Effector memory CD4-positive, alpha-beta T cell (primary cell): ENCODE results near the gene TRABD2B.

ENCODE experiments used
- DNase-seq, 3 donors: peaks; one replicate each; pipeline ENCODE4 v3.0.0-alpha.2; 2020
- H3K27ac ChIP-seq: 2 replicates; pipeline ENCODE4 v1.7.0; 2013; ENCODE audit warnings: mild to moderate bottlenecking, low read length, moderate library complexity; ENCODE audit not compliant: insufficient read depth, poor library complexity, severe bottlenecking
- H3K27me3 ChIP-seq: replicated peaks from 2 replicates; pipeline ENCODE4 v1.7.0; 2013; ENCODE audit warnings: mild to moderate bottlenecking, low read length; ENCODE audit not compliant: insufficient read depth, control insufficient read depth, poor library complexity, severe bottlenecking
- H3K36me3 ChIP-seq: 2 replicates; pipeline ENCODE4 v1.7.0; 2013; ENCODE audit warnings: mild to moderate bottlenecking, low read length, moderate library complexity; ENCODE audit not compliant: control insufficient read depth, insufficient read depth
- H3K4me1 ChIP-seq: 2 replicates; pipeline ENCODE4 v1.7.0; 2013; ENCODE audit warnings: low read length, mild to moderate bottlenecking; ENCODE audit not compliant: control insufficient read depth, insufficient read depth, poor library complexity, severe bottlenecking
- H3K4me3 ChIP-seq: 2 replicates; pipeline ENCODE4 v1.7.0; 2013; ENCODE audit warnings: low read length, low read depth, mild to moderate bottlenecking; ENCODE audit not compliant: insufficient read depth, poor library complexity, severe bottlenecking
- H3K9me3 ChIP-seq: 2 replicates; pipeline ENCODE4 v1.7.0; 2013; ENCODE audit warnings: mild to moderate bottlenecking, low read length, moderate library complexity; ENCODE audit not compliant: control insufficient read depth

The TRABD2B gene

DNA sequence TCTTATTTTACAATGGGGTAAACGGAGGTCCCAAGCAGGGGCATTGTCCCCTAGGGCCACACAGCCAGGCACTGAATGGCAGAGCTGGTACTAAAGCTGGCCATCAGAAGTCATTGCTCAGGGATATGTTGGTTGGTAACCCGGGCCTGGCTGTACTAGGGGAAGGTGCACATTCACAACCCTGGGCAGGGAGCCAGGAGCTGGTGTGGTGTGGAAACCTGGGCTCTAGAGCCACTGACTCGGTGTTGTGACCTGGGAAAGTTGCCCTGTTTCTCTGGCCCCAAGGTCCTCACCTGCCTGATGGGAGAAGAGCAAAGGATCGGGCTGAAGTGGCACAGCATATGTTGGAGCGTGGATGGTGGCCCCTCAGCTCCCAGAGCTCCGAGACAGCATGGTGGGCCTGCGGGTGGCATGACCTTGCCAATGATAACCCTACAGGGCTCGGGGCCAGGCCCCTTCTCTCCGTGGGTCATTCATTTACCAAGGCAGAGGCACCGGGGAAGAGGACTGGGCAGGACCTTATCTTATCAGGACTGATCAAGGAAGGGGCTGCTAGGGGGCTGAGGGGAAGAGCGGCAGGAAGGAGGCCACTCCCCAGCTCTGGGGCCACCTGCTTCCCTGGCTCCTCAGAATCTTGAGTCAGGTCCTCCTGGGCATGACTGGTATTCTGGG lies 274.1 kb downstream of the TRABD2B start:
- no peak for DNase-seq
- Histone ChIP-seq H3K4me1 (peaks cover 4% of the 10 kb centered on the region), H3K36me3 (no peaks in the 10 kb centered on the region), H3K27ac (no peak overlapping the region), H3K9me3 (no peaks in the 10 kb centered on the region), H3K27me3 (peaks cover 10% of the 10 kb centered on the region), H3K4me3 (no peak overlapping the region)

DNA sequence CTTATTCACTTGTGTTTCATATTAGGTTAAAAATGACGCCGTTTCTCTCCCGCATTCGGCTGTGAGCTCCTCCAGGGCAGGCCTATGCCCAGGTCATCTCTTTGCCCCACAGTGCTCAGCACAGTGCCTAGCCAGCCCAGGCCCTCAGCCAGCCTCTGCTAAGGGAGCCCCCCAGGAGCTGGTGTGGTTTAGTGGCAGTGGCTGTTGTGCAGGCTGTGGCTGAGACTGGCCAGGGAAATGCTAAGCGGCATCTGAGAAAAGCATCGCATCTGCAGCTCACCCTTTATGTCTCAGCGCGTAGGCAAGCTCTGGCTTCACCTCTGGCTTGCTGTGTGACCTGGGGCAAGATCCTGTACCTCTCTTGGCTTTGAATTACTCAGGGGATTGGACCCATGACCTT lies 275.1 kb downstream of the TRABD2B start:
- Histone ChIP-seq H3K27me3 (peaks cover 10% of the 10 kb centered on the region), H3K36me3 (no peaks in the 10 kb centered on the region), H3K4me1 (peaks cover 4% of the 10 kb centered on the region), H3K27ac (no peak overlapping the region), H3K9me3 (no peaks in the 10 kb centered on the region), H3K4me3 (no peak overlapping the region)
- no peak for DNase-seq

DNA sequence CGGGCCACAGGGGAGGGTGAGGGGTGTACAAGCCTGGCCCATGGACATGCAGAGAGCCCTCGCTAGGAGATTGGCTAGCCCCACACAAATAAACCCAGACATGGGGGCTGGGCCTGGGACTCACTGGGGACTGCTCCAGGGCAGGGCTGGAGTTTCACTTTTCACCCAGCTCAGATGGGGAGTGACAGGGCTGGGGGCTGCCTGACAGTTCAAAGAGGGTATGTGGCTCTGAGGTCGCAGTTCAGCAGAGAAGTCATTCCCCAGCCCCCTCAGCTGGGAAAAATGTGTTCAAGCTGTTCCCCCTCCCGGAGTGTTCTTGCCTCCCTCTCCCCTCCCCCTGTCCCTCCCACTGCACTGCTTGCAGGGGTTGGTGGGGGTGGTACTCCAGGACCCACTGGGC lies 277.1 kb downstream of the TRABD2B start:
- no peaks in the 10 kb centered on the region for H3K4me1 ChIP-seq
- no peak overlapping the region for H3K4me3 ChIP-seq
- H3K9me3 ChIP-seq = no peaks in the 10 kb centered on the region
- H3K36me3 ChIP-seq = no peaks in the 10 kb centered on the region
- no peak overlapping the region for H3K27ac ChIP-seq
- peaks cover 10% of the 10 kb centered on the region for H3K27me3 ChIP-seq
- no peak for DNase-seq

DNA sequence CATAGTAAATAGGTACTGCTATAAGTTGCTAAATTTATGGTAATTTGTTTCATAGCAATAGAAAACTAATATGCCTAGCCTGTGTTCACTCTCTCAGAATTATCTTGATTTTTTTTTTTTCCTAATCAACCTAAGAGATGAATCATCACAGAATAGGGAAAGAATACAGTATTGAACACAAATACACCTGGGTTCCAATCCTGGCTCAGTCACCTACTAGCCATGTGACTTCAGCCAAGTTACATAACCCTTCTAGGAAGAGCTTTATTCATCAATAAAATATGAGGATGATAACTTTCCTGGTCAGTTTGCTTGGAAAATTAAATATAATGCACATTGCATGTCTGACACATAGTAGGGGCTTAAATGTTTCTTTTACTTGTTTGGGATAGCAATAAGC lies 279.8 kb downstream of the TRABD2B start:
- DNase-seq = no peak
- Histone ChIP-seq H3K27me3 (peaks cover under 1% of the 10 kb centered on the region), H3K27ac (no peak overlapping the region), H3K9me3 (no peaks in the 10 kb centered on the region), H3K4me3 (no peak overlapping the region), H3K36me3 (no peaks in the 10 kb centered on the region), H3K4me1 (no peaks in the 10 kb centered on the region)

DNA sequence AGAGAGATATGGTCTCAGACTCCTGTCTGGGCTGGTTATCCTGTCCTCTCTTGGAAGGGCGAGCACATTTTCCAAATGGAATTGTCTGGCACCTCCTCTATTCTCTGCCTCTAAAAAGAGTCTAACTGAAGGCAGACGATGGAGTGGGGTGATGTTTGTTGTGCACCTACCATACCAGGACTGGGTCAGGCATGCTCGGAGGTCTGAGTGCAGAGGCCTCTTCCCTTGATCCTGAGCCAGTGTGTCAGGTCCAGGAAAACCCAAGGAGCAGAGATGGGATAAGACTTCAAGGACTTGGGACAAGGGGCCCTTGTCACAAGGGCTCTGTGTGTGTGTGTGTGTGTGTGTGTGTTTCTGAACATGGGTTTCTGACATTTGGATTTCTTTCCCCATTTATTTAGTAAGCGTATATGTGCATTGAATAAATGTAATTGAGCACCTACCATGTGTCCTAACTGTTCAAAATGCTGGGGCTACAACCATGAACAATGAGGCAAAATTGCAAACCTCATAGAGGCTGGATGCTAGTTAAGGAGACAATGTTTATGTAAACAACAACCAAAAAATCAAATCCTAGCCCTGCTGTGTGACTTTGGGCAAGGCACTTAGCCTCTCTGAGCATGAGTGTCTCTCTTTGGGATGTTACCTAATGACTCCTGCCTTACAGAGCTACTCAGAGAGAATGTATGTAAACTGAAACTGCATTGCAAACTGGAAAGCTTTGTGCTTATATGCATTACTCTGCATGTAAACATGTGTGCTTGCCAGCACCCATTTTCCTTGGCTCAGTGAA lies 283.0 kb downstream of the TRABD2B start:
- Histone ChIP-seq H3K36me3 (no peaks in the 10 kb centered on the region), H3K4me3 (no peak overlapping the region), H3K9me3 (no peaks in the 10 kb centered on the region), H3K27me3 (peaks cover 30% of the 10 kb centered on the region), H3K27ac (no peak overlapping the region), H3K4me1 (peaks cover 16% of the 10 kb centered on the region)
- no peak for DNase-seq

DNA sequence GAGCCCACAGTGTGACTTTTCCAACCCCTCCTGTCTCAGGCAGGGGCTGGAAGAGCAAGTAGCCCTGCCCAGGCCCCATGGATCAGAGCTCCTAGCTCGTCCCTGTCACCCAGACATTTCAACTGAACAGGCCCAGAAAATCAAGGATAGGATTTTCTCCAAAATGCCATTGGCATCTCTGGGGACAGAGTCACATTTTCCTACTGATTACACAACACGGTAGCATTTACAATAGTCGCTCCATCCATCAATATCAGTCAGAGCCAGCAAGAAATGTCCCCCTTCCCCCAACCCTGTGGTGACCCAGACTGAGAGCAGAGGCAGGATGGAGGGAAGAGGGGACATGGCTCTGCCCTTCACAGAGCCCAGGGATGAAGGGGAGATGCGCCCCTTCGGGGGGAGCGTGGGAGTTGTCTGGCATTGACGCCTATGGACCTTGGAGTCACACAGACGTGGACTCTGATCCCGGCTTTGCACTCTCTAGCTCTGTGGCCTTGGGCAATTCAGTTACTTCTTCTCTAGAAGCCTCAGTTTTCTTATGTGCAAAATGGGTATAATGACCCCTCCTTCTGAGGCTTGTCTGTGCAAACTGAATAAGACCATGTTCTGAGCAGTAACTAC lies 283.7 kb downstream of the TRABD2B start:
- peaks cover 37% of the 10 kb centered on the region for H3K27me3 ChIP-seq

DNA sequence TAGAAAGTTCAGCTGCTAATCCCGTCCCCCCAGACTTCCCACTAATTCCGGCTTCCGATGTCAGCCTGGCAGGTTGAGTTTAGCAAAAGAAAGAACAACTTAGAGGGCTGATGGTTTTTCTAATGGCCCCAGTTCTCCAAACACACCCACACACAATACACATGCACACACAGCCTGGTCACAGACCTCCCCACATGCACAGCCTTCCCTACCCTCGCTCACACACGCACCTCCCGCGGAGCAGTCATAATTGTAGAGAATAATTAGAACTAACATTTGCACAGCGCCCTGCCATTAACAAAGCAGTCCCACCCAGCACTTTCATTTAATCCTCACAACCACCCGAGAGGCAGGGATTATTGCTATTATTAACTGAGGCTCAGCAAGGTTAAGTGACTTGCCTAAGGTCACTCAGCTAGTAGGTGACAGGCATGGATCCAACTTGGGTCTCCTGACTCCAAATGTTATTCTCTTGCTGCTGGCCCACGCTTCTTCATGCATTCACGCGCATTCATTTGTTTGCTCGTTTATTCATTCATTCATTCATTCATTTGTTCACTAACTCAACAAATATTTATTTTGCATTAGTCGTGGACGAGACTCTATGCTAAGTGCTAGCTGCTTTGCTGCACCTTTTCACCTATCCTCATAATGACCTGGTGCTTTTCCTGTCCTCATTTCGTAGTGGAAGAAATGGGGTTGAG lies 284.4 kb downstream of the TRABD2B start:
- Histone ChIP-seq H3K36me3 (no peaks in the 10 kb centered on the region), H3K27ac (no peak overlapping the region), H3K4me1 (peaks cover 21% of the 10 kb centered on the region), H3K9me3 (no peaks in the 10 kb centered on the region), H3K27me3 (peaks cover 44% of the 10 kb centered on the region), H3K4me3 (no peak overlapping the region)
- no peak for DNase-seq

More for the DNA sequence above, 283.7 kb downstream of the TRABD2B start:
- Histone ChIP-seq H3K9me3 (no peaks in the 10 kb centered on the region), H3K36me3 (no peaks in the 10 kb centered on the region), H3K27ac (no peak overlapping the region), H3K4me1 (peaks cover 21% of the 10 kb centered on the region), H3K4me3 (no peak overlapping the region)
- no peak for DNase-seq

DNA sequence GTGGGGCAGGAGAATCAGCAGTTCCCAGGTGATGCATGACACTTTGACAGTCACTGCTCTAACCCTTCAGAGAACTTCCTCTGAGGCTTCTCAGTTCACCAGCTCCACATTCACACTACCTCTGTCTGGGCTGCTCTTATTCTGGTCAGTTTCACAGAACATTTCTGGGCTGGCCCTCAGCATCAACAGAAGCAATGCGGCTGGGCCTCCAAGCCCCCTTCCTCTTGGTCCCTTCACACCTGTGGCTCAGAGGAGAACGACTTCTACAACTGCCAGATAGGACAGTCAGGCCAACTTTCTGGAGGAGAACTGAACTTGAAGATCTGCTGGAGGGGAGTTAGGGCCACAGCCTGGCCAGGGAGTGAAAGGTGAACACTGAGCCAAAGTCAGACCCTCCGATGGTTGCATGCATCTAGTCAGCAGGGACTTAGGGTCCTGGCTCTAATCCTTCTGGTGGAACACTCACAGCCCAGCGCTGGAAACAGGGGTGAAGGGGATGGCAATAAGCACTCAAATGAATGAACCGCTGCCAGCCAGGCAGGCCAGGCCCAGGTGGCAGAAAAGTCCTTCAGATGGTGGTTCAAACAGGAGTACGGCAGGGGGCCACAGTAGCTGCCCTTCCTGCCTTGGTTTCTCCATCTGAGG lies 285.2 kb downstream of the TRABD2B start:
- H3K36me3 ChIP-seq = no peaks in the 10 kb centered on the region
- no peak for DNase-seq
- no peak overlapping the region for H3K4me3 ChIP-seq
- no peak overlapping the region for H3K27ac ChIP-seq
- peaks cover 21% of the 10 kb centered on the region for H3K4me1 ChIP-seq
- peaks cover 44% of the 10 kb centered on the region for H3K27me3 ChIP-seq
- no peaks in the 10 kb centered on the region for H3K9me3 ChIP-seq

DNA sequence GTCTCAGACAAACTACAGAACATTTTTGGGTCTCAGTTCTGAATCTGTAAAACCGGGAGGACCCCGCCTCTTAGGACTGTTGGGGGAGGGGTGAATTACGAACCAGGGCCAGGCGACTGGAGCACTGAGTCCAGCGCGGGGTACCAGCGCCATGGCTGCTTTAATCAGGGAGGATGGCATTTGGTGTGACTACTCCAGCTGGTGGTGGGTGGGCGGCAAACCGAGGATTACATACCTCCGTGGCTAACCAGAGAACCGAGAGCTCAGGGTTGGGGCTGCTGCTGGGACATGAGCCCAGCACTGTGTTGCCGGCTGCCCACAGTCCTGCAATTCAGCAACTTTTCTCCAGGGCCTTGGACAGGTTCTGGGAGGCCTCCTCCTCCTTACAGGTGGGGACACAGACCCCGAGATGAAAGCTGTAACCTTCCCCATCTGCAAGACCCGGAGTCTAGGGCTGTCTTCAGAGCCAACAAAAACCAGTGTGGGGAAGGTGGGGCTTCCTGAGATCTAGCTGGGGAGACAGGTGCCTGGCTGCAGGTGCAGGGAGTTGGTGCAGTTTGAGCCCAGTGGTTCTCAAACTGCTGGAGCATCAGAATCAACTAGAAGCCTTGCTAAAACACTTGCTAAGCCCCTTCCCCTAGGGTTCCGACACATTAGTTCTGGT lies 285.9 kb downstream of the TRABD2B start:
- Histone ChIP-seq H3K36me3 (no peaks in the 10 kb centered on the region), H3K9me3 (no peaks in the 10 kb centered on the region), H3K27ac (no peak overlapping the region), H3K4me1 (peaks cover 21% of the 10 kb centered on the region), H3K4me3 (no peak overlapping the region), H3K27me3 (peaks cover 44% of the 10 kb centered on the region)
- no peak for DNase-seq
